D341Med (cell line): ENCODE data around the gene RNF125.
A peak's percentile ranks its signal among the peaks of the same experiment; 100 is the strongest.

Experiments used
- DNase-seq: peaks from one replicate; pipeline ENCODE4 v3.0.0; 2012; ENCODE audit warnings: low spot score

The RNF125 gene

DNA sequence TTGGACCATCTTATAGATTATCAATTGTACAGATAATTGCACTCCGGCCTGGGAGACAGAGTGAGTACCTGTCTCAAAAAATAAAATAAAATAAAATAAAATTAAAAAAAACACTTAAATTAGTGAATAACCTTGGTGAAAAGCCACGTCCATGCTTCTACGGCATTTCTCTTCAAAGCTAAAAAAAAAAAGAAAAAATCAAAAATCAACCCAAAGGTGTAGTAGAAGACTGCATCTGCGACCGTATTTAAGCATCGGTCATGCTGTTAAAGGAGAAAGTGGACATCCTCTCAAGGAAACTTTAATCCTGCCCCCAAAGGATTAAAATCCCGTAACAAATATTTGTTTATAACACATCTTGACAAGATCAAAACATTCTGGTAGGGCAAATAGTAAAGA, 72.7 kb downstream of the RNF125 start:
- no peak for DNase-seq

- peak; percentile 97 for DNase-seq
These were observed 73.2 kb downstream of the RNF125 start, which contains the start of gene RNF138 for GRCh38 chr18:32091724-32092421. TSS of gene RNF138 (plus strand) at chr18:32091874. CDS start at chr18:32092777, 903 bp downstream.

DNA sequence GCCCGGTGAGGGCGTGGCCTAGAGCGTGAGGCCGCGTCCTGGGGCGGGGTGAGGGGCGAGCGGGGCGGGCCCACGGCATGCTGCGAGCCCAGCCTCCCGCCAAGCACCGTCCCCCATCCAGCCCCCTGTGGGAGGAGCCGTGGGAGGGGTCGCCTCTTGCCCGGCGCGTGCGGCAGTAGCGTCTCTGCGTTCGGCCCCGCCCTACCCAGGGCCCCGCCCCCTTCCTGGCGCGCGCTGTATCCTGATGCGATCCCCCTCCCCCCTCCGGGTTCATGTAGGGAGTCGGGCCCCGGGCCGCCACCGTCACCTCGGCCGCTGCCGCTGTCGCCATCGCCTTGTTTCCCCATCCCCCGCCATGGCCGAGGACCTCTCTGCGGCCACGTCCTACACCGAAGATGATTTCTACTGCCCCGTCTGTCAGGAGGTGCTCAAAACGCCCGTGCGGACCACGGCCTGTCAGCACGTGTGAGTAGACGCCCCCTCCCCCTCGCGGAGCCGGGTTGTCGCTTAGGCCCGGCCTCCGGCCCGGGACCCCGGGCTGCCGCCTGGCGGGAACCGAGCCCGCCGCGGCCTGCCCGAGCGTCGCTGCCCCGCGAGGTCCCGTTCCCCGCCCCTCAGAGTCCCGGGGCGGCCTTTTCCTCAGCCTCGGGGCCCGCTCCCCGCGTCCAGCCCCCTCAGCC, 73.9 kb downstream of the RNF125 start:
- DNase-seq = peak; percentile 100

- DNase-seq = no peak
These were observed 74.5 kb downstream of the RNF125 start for GRCh38 chr18:32093102-32093511.

GRCh38 chr18:32093523-32093922, 74.9 kb downstream of the RNF125 start:
- peak; percentile 21 for DNase-seq

DNA sequence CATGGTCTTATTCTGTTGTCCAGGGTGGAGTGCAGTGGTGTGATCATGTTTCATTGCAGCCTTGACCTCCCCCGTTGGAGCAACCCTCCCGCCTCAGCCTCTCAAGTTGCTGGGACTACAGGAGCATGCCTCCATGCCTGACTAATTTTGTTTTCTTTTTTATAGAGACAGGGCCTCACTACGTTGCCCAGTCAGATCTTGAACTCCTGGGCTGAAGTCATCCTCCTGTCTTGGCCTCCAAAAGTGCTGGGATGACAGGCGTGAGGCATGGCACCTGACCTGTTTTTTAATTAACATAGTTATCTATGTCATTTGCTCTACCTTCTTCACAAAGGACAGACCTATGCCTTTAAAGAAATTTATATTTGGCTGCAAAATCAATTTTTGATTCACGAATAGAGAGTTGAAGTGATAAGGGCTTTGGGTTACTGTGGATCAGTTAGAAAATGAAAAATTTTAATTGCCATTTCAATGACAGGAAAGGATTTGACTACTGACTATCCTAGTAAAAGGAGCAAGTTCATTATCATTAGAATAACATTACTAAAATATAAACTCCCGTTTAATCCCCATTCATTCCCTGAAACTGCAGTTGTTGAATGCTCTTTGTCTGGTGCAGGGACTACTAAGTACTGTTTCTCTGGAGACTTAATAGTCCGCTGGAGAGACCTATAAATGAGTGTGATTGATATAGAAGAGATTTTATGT, 76.7 kb downstream of the RNF125 start:
- no peak for DNase-seq

DNA sequence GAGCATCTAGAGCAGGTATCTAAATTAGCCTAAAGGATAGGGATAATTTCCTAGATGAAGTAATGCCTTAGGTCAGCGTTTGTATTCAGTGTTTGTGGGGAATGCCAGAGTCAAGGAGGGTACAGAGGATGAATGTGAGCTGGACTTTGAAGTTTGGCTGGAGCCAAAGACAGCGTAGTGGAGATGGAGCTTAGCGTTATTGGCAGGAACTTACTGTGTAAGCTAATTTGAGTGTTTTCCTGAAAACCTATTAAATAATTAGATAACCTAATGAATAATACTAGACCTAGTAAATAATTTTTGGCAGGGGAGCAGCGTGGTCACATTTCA, 77.2 kb downstream of the RNF125 start:
- DNase-seq = no peak

GRCh38 chr18:32096946-32097345, 78.3 kb downstream of the RNF125 start:
- DNase-seq = no peak

- DNase-seq = no peak
These were observed 85.9 kb downstream of the RNF125 start for GRCh38 chr18:32104516-32104915.

DNA sequence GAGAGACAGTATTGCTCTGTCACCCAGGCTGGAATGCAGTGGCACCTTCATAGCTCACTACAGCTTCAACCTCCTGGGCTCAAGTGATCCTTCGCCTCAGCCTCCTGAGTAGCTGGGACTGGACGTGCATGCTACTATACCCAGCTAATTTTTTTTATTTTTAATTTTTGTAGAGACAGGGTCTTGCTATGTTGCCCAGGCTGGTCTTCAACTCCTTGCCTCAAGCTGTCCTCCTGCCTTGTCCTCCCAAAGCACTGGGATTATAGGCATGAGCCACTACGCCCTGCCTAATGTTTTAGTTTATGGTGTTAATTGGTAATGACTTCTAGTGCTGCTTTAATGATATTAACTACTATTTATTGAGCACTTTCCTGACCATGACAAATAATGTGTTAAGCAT, 91.4 kb downstream of the RNF125 start:
- DNase-seq = no peak

GRCh38 chr18:32111706-32112105, 93.1 kb downstream of the RNF125 start:
- DNase-seq = no peak

- DNase-seq = no peak
These were observed 94.2 kb downstream of the RNF125 start for GRCh38 chr18:32112826-32113225.

GRCh38 chr18:32114293-32114942, 95.8 kb downstream of the RNF125 start:
- DNase-seq = no peak

- no peak for DNase-seq
These were observed 103.4 kb downstream of the RNF125 start for GRCh38 chr18:32122039-32122438.
